Gastroesophageal sphincter (tissue), 3 donors: ENCODE measurements around the gene C1orf198.

Experiments
- EP300 ChIP-seq: sonication (generic); formaldehyde crosslinking; IDR thresholded peaks from one replicate; pipeline ENCODE4 v1.6.1; 2017; ENCODE audit warnings: antibody characterized with exemption, mild to moderate bottlenecking
- POLR2A ChIP-seq, 2 donors: fragments of 450-650 bp; IDR thresholded peaks; one replicate each; pipeline ENCODE4 v1.6.1; 2017; ENCODE audit warnings: antibody characterized with exemption in 2 of 2, mild to moderate bottlenecking in 2 of 2, moderate library complexity in 1 of 2
- POLR2AphosphoS5 ChIP-seq: sonication (generic); formaldehyde crosslinking; IDR thresholded peaks from one replicate; pipeline ENCODE4 v1.6.1; 2017; ENCODE audit warnings: antibody characterized with exemption
- TF ChIP-seq, protein P1 (sequence below), 4 experiments: fragments of 200-600 bp in 2 of 4; fragments of 450-650 bp in 2 of 4; sonication (generic) in 1 of 4; IDR thresholded peaks; one replicate each; pipeline ENCODE4 v1.5.1; 2017 to 2019; ENCODE audit warnings: antibody characterized with exemption in 4 of 4, mild to moderate bottlenecking in 2 of 4, moderate library complexity in 2 of 4

DNA sequence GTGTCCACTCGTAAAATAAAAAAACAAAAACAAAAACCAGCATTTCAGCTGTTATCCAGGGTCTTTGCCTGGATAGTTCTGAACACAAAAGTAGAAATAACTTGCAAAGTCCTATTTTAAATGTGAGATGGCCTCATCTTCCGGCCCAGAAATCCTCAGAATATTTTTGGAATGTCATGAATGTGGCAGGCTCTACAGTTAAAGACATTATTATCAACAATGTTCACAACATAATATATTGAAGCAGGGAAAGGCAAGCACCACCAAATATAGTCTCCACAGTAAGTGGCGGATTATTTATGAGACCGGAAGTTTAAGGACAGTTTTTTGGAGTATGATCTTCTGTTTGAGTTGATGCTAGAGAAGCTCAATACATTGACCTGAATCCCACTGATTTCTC is 1.2 kb upstream of the C1orf198 start:
- TF ChIP-seq, protein P1, sequence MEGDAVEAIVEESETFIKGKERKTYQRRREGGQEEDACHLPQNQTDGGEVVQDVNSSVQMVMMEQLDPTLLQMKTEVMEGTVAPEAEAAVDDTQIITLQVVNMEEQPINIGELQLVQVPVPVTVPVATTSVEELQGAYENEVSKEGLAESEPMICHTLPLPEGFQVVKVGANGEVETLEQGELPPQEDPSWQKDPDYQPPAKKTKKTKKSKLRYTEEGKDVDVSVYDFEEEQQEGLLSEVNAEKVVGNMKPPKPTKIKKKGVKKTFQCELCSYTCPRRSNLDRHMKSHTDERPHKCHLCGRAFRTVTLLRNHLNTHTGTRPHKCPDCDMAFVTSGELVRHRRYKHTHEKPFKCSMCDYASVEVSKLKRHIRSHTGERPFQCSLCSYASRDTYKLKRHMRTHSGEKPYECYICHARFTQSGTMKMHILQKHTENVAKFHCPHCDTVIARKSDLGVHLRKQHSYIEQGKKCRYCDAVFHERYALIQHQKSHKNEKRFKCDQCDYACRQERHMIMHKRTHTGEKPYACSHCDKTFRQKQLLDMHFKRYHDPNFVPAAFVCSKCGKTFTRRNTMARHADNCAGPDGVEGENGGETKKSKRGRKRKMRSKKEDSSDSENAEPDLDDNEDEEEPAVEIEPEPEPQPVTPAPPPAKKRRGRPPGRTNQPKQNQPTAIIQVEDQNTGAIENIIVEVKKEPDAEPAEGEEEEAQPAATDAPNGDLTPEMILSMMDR (IDR thresholded peaks at IDR 0.05) = no peak
- TF ChIP-seq EP300 = no peak
- TF ChIP-seq POLR2A (IDR thresholded peaks at IDR 0.05) = no peak
- peak; percentile 53 for TF ChIP-seq POLR2AphosphoS5
